ENCODE measurements around the gene ITGA8. TPM values are rescaled to one million over a fixed set of nuclear protein-coding genes. Genes with fewer than 3 reads are reported as not detected.
A peak's percentile ranks its signal among the peaks of the same experiment; 100 is the strongest.

ITGA8 gene
- total and polyA plus RNA-seq, 9 of the 15 experiments (the other 6 are each of a cell fraction or from before 2014, with no cell fraction given), result 0.01 to 0.07 (median 0.04) TPM; not detected in 5

- TF ChIP-seq, protein P1, sequence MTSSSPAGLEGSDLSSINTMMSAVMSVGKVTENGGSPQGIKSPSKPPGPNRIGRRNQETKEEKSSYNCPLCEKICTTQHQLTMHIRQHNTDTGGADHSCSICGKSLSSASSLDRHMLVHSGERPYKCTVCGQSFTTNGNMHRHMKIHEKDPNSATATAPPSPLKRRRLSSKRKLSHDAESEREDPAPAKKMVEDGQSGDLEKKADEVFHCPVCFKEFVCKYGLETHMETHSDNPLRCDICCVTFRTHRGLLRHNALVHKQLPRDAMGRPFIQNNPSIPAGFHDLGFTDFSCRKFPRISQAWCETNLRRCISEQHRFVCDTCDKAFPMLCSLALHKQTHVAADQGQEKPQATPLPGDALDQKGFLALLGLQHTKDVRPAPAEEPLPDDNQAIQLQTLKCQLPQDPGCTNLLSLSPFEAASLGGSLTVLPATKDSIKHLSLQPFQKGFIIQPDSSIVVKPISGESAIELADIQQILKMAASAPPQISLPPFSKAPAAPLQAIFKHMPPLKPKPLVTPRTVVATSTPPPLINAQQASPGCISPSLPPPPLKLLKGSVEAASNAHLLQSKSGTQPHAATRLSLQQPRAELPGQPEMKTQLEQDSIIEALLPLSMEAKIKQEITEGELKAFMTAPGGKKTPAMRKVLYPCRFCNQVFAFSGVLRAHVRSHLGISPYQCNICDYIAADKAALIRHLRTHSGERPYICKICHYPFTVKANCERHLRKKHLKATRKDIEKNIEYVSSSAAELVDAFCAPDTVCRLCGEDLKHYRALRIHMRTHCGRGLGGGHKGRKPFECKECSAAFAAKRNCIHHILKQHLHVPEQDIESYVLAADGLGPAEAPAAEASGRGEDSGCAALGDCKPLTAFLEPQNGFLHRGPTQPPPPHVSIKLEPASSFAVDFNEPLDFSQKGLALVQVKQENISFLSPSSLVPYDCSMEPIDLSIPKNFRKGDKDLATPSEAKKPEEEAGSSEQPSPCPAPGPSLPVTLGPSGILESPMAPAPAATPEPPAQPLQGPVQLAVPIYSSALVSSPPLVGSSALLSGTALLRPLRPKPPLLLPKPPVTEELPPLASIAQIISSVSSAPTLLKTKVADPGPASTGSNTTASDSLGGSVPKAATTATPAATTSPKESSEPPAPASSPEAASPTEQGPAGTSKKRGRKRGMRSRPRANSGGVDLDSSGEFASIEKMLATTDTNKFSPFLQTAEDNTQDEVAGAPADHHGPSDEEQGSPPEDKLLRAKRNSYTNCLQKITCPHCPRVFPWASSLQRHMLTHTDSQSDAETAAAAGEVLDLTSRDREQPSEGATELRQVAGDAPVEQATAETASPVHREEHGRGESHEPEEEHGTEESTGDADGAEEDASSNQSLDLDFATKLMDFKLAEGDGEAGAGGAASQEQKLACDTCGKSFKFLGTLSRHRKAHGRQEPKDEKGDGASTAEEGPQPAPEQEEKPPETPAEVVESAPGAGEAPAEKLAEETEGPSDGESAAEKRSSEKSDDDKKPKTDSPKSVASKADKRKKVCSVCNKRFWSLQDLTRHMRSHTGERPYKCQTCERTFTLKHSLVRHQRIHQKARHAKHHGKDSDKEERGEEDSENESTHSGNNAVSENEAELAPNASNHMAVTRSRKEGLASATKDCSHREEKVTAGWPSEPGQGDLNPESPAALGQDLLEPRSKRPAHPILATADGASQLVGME (CRISPR knock-in tag; IDR thresholded peaks at IDR 0.05), result peak; percentile 98
- 0 out of 2 replicates have a peak, but pooled peaks have one; percentile 17 for TF ChIP-seq SMARCE1 (IDR thresholded peaks at IDR 0.05)
- peak; percentile 97 for TF ChIP-seq ZNF583 (CRISPR knock-in tag; IDR thresholded peaks at IDR 0.05)
- peak; percentile 49; the same call in 1 of the 2 replicates for TF ChIP-seq ESRRA (IDR thresholded peaks at IDR 0.05; ENCODE audit: borderline replicate concordance, low read depth)
- TF ChIP-seq ZNF347 (CRISPR knock-in tag; IDR thresholded peaks at IDR 0.05; ENCODE audit: low read depth), result 0 out of 2 replicates have a peak, but pooled peaks have one; percentile 80
- TF ChIP-seq OTX1 (CRISPR knock-in tag; IDR thresholded peaks at IDR 0.05), result peak; percentile 96
- TF ChIP-seq ZNF561 (CRISPR knock-in tag; conservative IDR thresholded peaks at IDR 0.05), result peak; percentile 96
- no peak for TF ChIP-seq CREBBP (IDR thresholded peaks at IDR 0.05; ENCODE audit: low read depth, low read length)
- peak; percentile 64; the same call in 1 of the 2 replicates for TF ChIP-seq STAT5A (IDR thresholded peaks at IDR 0.05; ENCODE audit: borderline replicate concordance, low read length)
- TF ChIP-seq, protein P2, sequence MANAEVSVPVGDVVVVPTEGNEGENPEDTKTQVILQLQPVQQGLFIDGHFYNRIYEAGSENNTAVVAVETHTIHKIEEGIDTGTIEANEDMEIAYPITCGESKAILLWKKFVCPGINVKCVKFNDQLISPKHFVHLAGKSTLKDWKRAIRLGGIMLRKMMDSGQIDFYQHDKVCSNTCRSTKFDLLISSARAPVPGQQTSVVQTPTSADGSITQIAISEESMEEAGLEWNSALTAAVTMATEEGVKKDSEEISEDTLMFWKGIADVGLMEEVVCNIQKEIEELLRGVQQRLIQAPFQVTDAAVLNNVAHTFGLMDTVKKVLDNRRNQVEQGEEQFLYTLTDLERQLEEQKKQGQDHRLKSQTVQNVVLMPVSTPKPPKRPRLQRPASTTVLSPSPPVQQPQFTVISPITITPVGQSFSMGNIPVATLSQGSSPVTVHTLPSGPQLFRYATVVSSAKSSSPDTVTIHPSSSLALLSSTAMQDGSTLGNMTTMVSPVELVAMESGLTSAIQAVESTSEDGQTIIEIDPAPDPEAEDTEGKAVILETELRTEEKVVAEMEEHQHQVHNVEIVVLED (CRISPR knock-in tag; IDR thresholded peaks at IDR 0.05), result peak; percentile 60
- peak in 1 of 2 experiments; percentile 19; a peak in 1 of 4 replicates for TF ChIP-seq RCOR1 (IDR thresholded peaks at IDR 0.05; ENCODE audit: borderline replicate concordance in 1 of 2, low read depth in 2 of 2, low read length in 2 of 2)
- peak; percentile 92 for TF ChIP-seq ZNF41 (CRISPR knock-in tag; conservative IDR thresholded peaks at IDR 0.05)
- TF ChIP-seq ZNF699 (CRISPR knock-in tag; IDR thresholded peaks at IDR 0.05; ENCODE audit: insufficient replicate concordance), result peak; percentile 70
- peak; percentile 99 for TF ChIP-seq DMBX1 (CRISPR knock-in tag; IDR thresholded peaks at IDR 0.05; ENCODE audit: borderline replicate concordance)
- peak; percentile 85; the same call in 1 of the 2 replicates for TF ChIP-seq ESRRB (CRISPR knock-in tag; IDR thresholded peaks at IDR 0.05; ENCODE audit: borderline replicate concordance)
- TF ChIP-seq, protein P3, sequence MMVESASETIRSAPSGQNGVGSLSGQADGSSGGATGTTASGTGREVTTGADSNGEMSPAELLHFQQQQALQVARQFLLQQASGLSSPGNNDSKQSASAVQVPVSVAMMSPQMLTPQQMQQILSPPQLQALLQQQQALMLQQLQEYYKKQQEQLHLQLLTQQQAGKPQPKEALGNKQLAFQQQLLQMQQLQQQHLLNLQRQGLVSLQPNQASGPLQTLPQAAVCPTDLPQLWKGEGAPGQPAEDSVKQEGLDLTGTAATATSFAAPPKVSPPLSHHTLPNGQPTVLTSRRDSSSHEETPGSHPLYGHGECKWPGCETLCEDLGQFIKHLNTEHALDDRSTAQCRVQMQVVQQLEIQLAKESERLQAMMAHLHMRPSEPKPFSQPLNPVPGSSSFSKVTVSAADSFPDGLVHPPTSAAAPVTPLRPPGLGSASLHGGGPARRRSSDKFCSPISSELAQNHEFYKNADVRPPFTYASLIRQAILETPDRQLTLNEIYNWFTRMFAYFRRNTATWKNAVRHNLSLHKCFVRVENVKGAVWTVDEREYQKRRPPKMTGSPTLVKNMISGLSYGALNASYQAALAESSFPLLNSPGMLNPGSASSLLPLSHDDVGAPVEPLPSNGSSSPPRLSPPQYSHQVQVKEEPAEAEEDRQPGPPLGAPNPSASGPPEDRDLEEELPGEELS (CRISPR knock-in tag; IDR thresholded peaks at IDR 0.05; ENCODE audit: borderline replicate concordance), result no peak
- TF ChIP-seq ZNF444 (CRISPR knock-in tag; IDR thresholded peaks at IDR 0.05), result peak; percentile 97
Observed at GRCh38 chr10:15627617-15628196, 92.0 kb downstream of the ITGA8 start (continued).
